ENCODE measurements around the gene LINGO3. TPM values are rescaled to one million over a fixed set of nuclear protein-coding genes. Genes with fewer than 3 reads are reported as not detected.

LINGO3 gene
- total and polyA plus RNA-seq, 5 experiments from 2014 or later: 1.1 to 9.2 (median 2.7) TPM

GRCh38 chr19:2260341-2260805, 47.6 kb downstream of the LINGO3 start:
- DNase-seq: no peak
- POLR2A ChIA-PET: interaction anchor here (0.6 to 15.8 kb wide), 8 partner anchors 7 to 167 kb away, joined by 3 to 370 read pairs (median 4); no protein-coding TSS in a partner anchor
- no peak for ATAC-seq
- peaks cover 1 to 49% (median 18%) of the 10 kb centered on the region in 4 donors for H3K4me1 Mint-ChIP-seq
- peak overlapping the region; percentile 7 to 93 (median 70) for H3K27ac Mint-ChIP-seq
- no peaks in the 10 kb centered on the region for H3K9me3 Mint-ChIP-seq
- H3K4me3 Mint-ChIP-seq: peak overlapping the region in 3 of 10 donors; percentile 30 to 69 (median 40)
- no peaks in the 10 kb centered on the region for H3K27me3 Mint-ChIP-seq
- no peaks in the 10 kb centered on the region for H3K36me3 Mint-ChIP-seq

- H3K4me1 Mint-ChIP-seq: peaks cover 1 to 44% (median 18%) of the 10 kb centered on the region in 4 donors
- H3K4me3 Mint-ChIP-seq: peak overlapping the region in 7 of 10 donors; percentile 34 to 67 (median 57)
These were observed 48.6 kb downstream of the LINGO3 start for GRCh38 chr19:2259336-2259735.

More at GRCh38 chr19:2259336-2259735, 48.6 kb downstream of the LINGO3 start:
- Mint-ChIP-seq H3K27me3 (no peaks in the 10 kb centered on the region), H3K27ac (peak overlapping the region in 9 of 10 donors; percentile 90 to 97 (median 93)), H3K36me3 (no peaks in the 10 kb centered on the region), H3K9me3 (no peaks in the 10 kb centered on the region)
- POLR2A ChIA-PET: interaction anchor here (0.7 to 15.8 kb wide), 5 partner anchors 11 to 395 kb away, joined by 5 to 370 read pairs (median 12); partner anchors contain the start of genes LSM7 and SPPL2B
- no peak for ATAC-seq
- DNase-seq: no peak

Other genes with a start within 250 kb of the LINGO3 start
- 100 to 1,000 TPM in 1 of 2 experiments, 10 to 100 TPM in 1; 94.0 to 101 TPM for gene MOB3A, start 211.8 kb downstream of the LINGO3 start, total RNA-seq
- gene MOB3A, start 211.8 kb downstream of the LINGO3 start, polyA plus RNA-seq: 10 to 100 TPM; 40.5 to 90.4 (median 53.1) TPM
- gene IZUMO4, start 211.2 kb downstream of the LINGO3 start, total RNA-seq: 10 to 100 TPM; 16.6 to 18.7 TPM
- 1 to 10 TPM in 1 of 3 donors, under 1 TPM in 2; 0.26 to 1.4 (median 0.85) TPM for gene IZUMO4, start 211.2 kb downstream of the LINGO3 start, polyA plus RNA-seq
- 10 to 100 TPM; 71.3 to 83.2 TPM for gene AP3D1, start 156.6 kb downstream of the LINGO3 start, total RNA-seq
- gene AP3D1, start 156.6 kb downstream of the LINGO3 start, polyA plus RNA-seq: 10 to 100 TPM; 12.8 to 45.0 (median 13.6) TPM
- 10 to 100 TPM; 24.5 to 28.5 TPM for gene DOT1L, start 144.2 kb downstream of the LINGO3 start, total RNA-seq
- gene DOT1L, start 144.2 kb downstream of the LINGO3 start, polyA plus RNA-seq: 1 to 10 TPM in 1 of 3 donors, under 1 TPM in 2; 0.30 to 1.0 (median 0.62) TPM
- gene PLEKHJ1, start 71.8 kb downstream of the LINGO3 start, total RNA-seq: 10 to 100 TPM; 56.7 to 59.8 TPM
- gene PLEKHJ1, start 71.8 kb downstream of the LINGO3 start, polyA plus RNA-seq: 100 to 1,000 TPM in 2 of 3 donors, 10 to 100 TPM in 1; 85.2 to 106 (median 101) TPM
- 100 to 1,000 TPM; 149 to 162 TPM for gene SF3A2, start 71.3 kb downstream of the LINGO3 start, total RNA-seq
- 10 to 100 TPM; 16.3 to 33.5 (median 26.0) TPM for gene SF3A2, start 71.3 kb downstream of the LINGO3 start, polyA plus RNA-seq
- gene AMH, start 58.8 kb downstream of the LINGO3 start, total RNA-seq: 10 to 100 TPM; 13.6 to 14.0 TPM
- gene AMH, start 58.8 kb downstream of the LINGO3 start, polyA plus RNA-seq: not detected
- under 1 TPM in 1 of 2 experiments, not detected in 1; 0.70 TPM for gene JSRP1, start 51.7 kb downstream of the LINGO3 start, total RNA-seq
- gene JSRP1, start 51.7 kb downstream of the LINGO3 start, polyA plus RNA-seq: 1 to 10 TPM in 1 of 3 donors, under 1 TPM in 2; 0.41 to 1.3 (median 0.59) TPM
- under 1 TPM; 0.14 to 0.23 TPM for gene PEAK3, start 26.0 kb downstream of the LINGO3 start, total RNA-seq
- under 1 TPM in 1 of 3 donors, not detected in 2; 0.15 TPM for gene PEAK3, start 26.0 kb downstream of the LINGO3 start, polyA plus RNA-seq
- gene LSM7, start 20.4 kb upstream of the LINGO3 start, total RNA-seq: 100 to 1,000 TPM in 1 of 2 experiments, 10 to 100 TPM in 1; 99.1 to 102 TPM
- 100 to 1,000 TPM; 187 to 197 (median 196) TPM for gene LSM7, start 20.4 kb upstream of the LINGO3 start, polyA plus RNA-seq
- 100 to 1,000 TPM; 166 to 175 TPM for gene SPPL2B, start 20.5 kb upstream of the LINGO3 start, total RNA-seq
- gene SPPL2B, start 20.5 kb upstream of the LINGO3 start, polyA plus RNA-seq: 10 to 100 TPM; 10.5 to 17.3 (median 11.0) TPM
- not detected for gene TMPRSS9, start 52.1 kb upstream of the LINGO3 start, total RNA-seq
- not detected for gene TMPRSS9, start 52.1 kb upstream of the LINGO3 start, polyA plus RNA-seq
- gene TIMM13, start 119.4 kb upstream of the LINGO3 start, total RNA-seq: 10 to 100 TPM; 33.6 to 38.3 TPM
- gene TIMM13, start 119.4 kb upstream of the LINGO3 start, polyA plus RNA-seq: 10 to 100 TPM; 74.4 to 92.2 (median 83.0) TPM
- gene LMNB2, start 148.8 kb upstream of the LINGO3 start, total RNA-seq: 10 to 100 TPM; 17.3 to 19.6 TPM
- gene LMNB2, start 148.8 kb upstream of the LINGO3 start, polyA plus RNA-seq: 10 to 100 TPM in 1 of 3 donors, 1 to 10 TPM in 2; 5.4 to 10.5 (median 7.4) TPM
- 100 to 1,000 TPM; 108 to 115 TPM for gene GADD45B, start 168.0 kb upstream of the LINGO3 start, total RNA-seq
- 10 to 100 TPM; 41.0 to 57.3 (median 43.8) TPM for gene GADD45B, start 168.0 kb upstream of the LINGO3 start, polyA plus RNA-seq